Mesothelial cell of epicardium (in vitro differentiated cells): ENCODE measurements around the gene CTSS. TPM values are rescaled to one million over a fixed set of nuclear protein-coding genes. Genes with fewer than 3 reads are reported as not detected.

Experiments
- DNase-seq, 2 experiments: peaks; one replicate each; pipeline ENCODE4 v3.0.0; 2021; ENCODE audit warnings: low spot score in 2 of 2; ENCODE audit not compliant: unreplicated experiment in 2 of 2
- H3K27ac Mint-ChIP-seq: 2 replicates; pipeline ENCODE4 v1.8.0; 2021; ENCODE audit warnings: mixed read lengths
- H3K27me3 Mint-ChIP-seq: 2 replicates; pipeline ENCODE4 v1.8.0; 2021; ENCODE audit warnings: low read depth, mixed read lengths
- H3K36me3 Mint-ChIP-seq: 2 replicates; pipeline ENCODE4 v1.8.0; 2021; ENCODE audit warnings: mixed read lengths
- H3K4me1 Mint-ChIP-seq: 2 replicates; pipeline ENCODE4 v1.8.0; 2021; ENCODE audit warnings: mixed read lengths
- H3K4me3 Mint-ChIP-seq: 2 replicates; pipeline ENCODE4 v1.8.0; 2021; ENCODE audit warnings: mild to moderate bottlenecking, moderate library complexity, mixed read lengths
- H3K9me3 Mint-ChIP-seq: 2 replicates; pipeline ENCODE4 v1.8.0; 2021; ENCODE audit warnings: mixed read lengths
- total RNA-seq: library from RNA; stranded (reverse); gene quantifications from 3 replicates; pipeline ENCODE4 v1.2.1, GENCODE V29; 2021
- TF ChIP-seq, protein P1 (sequence below): fragments of 200-600 bp; sonication (generic); IDR thresholded peaks from one replicate; pipeline ENCODE4 v1.5.0; 2021; ENCODE audit warnings: antibody characterized with exemption; ENCODE audit not compliant: unreplicated experiment

Gene CTSS
- total RNA-seq, 1 donor from 2014 or later: 2.6 TPM

GRCh38 chr1:150748878-150749719 is 16.5 kb downstream of the CTSS start:
- H3K4me3 Mint-ChIP-seq: no peak overlapping the region
- TF ChIP-seq, protein P1, sequence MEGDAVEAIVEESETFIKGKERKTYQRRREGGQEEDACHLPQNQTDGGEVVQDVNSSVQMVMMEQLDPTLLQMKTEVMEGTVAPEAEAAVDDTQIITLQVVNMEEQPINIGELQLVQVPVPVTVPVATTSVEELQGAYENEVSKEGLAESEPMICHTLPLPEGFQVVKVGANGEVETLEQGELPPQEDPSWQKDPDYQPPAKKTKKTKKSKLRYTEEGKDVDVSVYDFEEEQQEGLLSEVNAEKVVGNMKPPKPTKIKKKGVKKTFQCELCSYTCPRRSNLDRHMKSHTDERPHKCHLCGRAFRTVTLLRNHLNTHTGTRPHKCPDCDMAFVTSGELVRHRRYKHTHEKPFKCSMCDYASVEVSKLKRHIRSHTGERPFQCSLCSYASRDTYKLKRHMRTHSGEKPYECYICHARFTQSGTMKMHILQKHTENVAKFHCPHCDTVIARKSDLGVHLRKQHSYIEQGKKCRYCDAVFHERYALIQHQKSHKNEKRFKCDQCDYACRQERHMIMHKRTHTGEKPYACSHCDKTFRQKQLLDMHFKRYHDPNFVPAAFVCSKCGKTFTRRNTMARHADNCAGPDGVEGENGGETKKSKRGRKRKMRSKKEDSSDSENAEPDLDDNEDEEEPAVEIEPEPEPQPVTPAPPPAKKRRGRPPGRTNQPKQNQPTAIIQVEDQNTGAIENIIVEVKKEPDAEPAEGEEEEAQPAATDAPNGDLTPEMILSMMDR: no peak
- H3K27ac Mint-ChIP-seq: no peak overlapping the region
- DNase-seq: no peak
- no peaks in the 10 kb centered on the region for H3K4me1 Mint-ChIP-seq
- H3K9me3 Mint-ChIP-seq: no peaks in the 10 kb centered on the region
- no peaks in the 10 kb centered on the region for H3K36me3 Mint-ChIP-seq
- no peaks in the 10 kb centered on the region for H3K27me3 Mint-ChIP-seq

- H3K4me3 Mint-ChIP-seq: no peak overlapping the region
- DNase-seq: no peak
- H3K27me3 Mint-ChIP-seq: no peaks in the 10 kb centered on the region
- H3K36me3 Mint-ChIP-seq: no peaks in the 10 kb centered on the region
- no peaks in the 10 kb centered on the region for H3K4me1 Mint-ChIP-seq
- TF ChIP-seq, protein P1: no peak
- no peak overlapping the region for H3K27ac Mint-ChIP-seq
- no peaks in the 10 kb centered on the region for H3K9me3 Mint-ChIP-seq
These were observed 35.4 kb downstream of the CTSS start for GRCh38 chr1:150730130-150730721.

DNA sequence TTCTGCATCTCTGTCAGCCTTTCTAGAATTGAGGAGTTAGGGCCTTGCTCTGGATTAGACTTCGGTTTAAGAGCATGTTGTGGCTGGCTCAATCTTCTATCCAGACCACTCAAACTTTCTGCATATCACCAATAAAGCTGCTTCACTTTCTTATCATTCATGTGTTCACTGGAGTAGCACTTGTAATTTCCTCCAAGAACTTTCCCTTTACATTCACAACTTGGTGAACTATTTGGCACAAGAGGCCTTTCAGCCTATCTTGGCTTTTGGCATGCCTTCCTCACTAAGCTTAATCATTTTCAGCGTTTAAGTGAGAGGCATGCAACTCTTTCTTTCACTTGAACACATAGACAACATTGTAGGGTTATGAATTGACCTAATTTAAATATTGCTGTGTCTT is 41.2 kb downstream of the CTSS start:
- H3K27me3 Mint-ChIP-seq: no peaks in the 10 kb centered on the region
- H3K4me3 Mint-ChIP-seq: no peak overlapping the region
- H3K9me3 Mint-ChIP-seq: peaks cover 11% of the 10 kb centered on the region
- H3K27ac Mint-ChIP-seq: no peak overlapping the region
- TF ChIP-seq, protein P1: no peak
- no peaks in the 10 kb centered on the region for H3K4me1 Mint-ChIP-seq
- no peak for DNase-seq
- H3K36me3 Mint-ChIP-seq: no peaks in the 10 kb centered on the region

GRCh38 chr1:150720703-150721102 is 44.9 kb downstream of the CTSS start, which contains the start of gene HORMAD1:
TSS of gene HORMAD1 (minus strand) at chr1:150720895. CDS start at chr1:150719505, 1,390 bp downstream.
- no peaks in the 10 kb centered on the region for H3K27me3 Mint-ChIP-seq

DNA sequence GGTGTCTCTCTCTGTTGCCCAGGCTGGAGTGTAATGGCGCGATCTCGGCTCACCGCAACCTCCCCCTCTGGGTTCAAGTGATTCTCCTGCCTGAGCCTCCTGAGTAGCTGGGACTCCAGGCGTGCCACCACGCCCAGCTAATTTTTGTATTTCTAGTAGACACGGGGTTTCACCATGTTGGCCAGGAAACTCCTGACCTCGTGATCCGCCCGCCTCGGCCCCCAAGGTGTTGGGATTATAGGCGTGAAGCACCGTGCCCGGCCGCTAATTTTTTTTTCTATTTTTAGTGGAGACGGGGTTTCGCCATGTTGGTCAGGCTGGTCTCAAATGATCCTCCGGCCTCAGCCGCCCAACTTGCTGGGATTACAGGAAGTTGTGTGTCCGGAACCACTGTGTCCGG is 45.5 kb downstream of the CTSS start:
- DNase-seq: no peak
- no peaks in the 10 kb centered on the region for H3K4me1 Mint-ChIP-seq
- TF ChIP-seq, protein P1: no peak
- H3K36me3 Mint-ChIP-seq: no peaks in the 10 kb centered on the region
- no peaks in the 10 kb centered on the region for H3K27me3 Mint-ChIP-seq
- H3K27ac Mint-ChIP-seq: no peak overlapping the region
- H3K4me3 Mint-ChIP-seq: no peak overlapping the region
- peaks cover 11% of the 10 kb centered on the region for H3K9me3 Mint-ChIP-seq

More at GRCh38 chr1:150720703-150721102, 44.9 kb downstream of the CTSS start, which contains the start of gene HORMAD1:
- DNase-seq: no peak
- Mint-ChIP-seq H3K36me3 (no peaks in the 10 kb centered on the region), H3K4me3 (no peak within 1 kb of the TSS), H3K9me3 (peaks cover 11% of the 10 kb centered on the region), H3K4me1 (no peaks in the 10 kb centered on the region), H3K27ac (no peak within 1 kb of the TSS)
- TF ChIP-seq, protein P1: no peak
